ENCODE measurements around the gene CACNA1G.

The CACNA1G gene

DNA sequence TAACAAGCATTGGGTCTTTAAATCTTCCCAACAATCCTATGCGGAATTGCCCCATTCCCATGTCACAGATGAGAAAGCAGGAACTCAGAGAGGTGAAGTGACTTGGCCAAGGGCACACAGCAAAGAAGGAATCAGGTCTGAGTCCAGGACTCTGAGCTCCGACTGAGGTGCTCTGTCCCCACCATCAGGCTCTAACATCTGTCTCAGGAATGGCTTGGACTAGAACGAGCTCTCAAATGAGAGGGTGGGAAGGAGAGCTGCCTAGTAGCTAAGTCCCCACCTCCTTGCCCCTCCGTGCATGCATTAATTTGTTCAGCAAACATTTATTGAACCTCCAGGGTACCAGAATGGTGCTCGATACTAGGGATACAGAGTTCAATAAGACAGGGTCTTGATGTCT is 100.8 kb downstream of the CACNA1G start:
- Histone ChIP-seq H3K9me3 (ENCODE audit: low read length) (no peaks in the 10 kb centered on the region), H3K4me3 (ENCODE audit: low read length) (no peak overlapping the region), H3K36me3 (ENCODE audit: insufficient read depth, low read length) (no peaks in the 10 kb centered on the region), H2AFZ (ENCODE audit: low read depth, low read length) (no peak overlapping the region), H3K4me1 (ENCODE audit: insufficient read depth, low read length) (no peaks in the 10 kb centered on the region), H3K27me3 (ENCODE audit: insufficient read depth, low read length) (peaks cover 30% of the 10 kb centered on the region)

DNA sequence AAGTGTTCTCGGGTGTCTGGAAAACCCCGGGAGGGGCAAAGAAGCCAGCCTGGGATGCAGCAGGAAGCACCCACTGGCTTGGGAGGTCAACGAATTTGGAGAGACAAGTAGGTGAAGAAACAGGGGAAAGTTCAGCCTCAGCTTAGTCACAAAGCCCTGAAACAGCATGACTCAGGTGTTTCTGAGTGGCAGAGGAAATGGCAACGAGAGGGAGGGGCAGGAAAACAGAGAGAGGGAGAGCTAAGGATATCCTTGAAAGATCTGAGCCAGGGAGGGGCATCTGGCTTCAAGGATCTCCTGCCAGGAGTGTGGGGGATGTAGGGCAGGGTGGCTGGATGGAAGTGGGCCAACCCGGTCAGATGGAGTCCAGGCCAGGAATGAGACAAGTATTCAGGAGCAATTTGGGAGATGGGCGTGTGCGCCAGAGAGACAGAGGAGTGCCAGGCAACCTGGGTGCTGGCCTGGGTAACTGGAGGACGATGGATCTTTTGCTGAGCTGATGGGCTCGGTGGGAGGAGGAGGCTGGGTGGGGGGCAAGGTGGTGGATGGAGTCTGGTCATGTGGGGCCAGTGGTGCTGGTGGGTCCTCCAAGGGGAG is 101.4 kb downstream of the CACNA1G start:
- Histone ChIP-seq H3K9me3 (ENCODE audit: low read length) (no peaks in the 10 kb centered on the region), H2AFZ (ENCODE audit: low read depth, low read length) (no peak overlapping the region), H3K4me1 (ENCODE audit: insufficient read depth, low read length) (no peaks in the 10 kb centered on the region), H3K27me3 (ENCODE audit: insufficient read depth, low read length) (peaks cover 26% of the 10 kb centered on the region), H3K4me3 (ENCODE audit: low read length) (no peak overlapping the region), H3K36me3 (ENCODE audit: insufficient read depth, low read length) (no peaks in the 10 kb centered on the region)

DNA sequence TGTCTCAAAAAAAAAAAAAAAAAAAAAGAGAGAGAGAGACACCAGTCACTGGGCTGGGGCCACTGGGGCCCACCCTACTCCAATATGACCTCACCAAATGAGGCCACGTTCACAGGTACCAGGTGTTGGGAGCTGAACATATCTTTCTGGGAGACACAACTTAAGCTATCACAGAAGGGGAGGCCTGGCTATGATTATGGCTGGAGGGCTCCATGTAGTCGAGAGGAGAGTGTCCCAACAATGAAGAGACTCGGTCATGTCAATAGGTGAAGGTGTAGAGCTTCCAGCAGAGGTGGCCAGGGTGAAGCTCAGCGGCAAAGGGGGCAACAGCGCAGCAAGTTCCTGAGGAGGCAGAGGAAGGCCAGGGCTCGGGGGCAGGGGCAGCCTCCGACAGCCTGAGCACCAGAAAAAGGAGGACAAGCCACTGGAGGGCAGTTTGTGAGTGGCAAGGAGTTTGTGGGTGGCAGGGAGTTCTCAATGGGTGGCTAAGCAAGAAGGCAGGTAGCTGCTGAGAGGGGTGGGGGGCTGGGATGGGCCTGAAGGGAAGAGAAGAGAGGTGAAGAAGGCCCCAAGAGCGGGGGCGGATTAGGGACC is 102.2 kb downstream of the CACNA1G start:
- no peak overlapping the region for H2AFZ ChIP-seq (ENCODE audit: low read depth, low read length)
- no peak overlapping the region for H3K4me3 ChIP-seq (ENCODE audit: low read length)
- H3K27me3 ChIP-seq (ENCODE audit: insufficient read depth, low read length), result peaks cover 23% of the 10 kb centered on the region
- no peaks in the 10 kb centered on the region for H3K36me3 ChIP-seq (ENCODE audit: insufficient read depth, low read length)
- H3K4me1 ChIP-seq (ENCODE audit: insufficient read depth, low read length), result no peaks in the 10 kb centered on the region
- H3K9me3 ChIP-seq (ENCODE audit: low read length), result no peaks in the 10 kb centered on the region

DNA sequence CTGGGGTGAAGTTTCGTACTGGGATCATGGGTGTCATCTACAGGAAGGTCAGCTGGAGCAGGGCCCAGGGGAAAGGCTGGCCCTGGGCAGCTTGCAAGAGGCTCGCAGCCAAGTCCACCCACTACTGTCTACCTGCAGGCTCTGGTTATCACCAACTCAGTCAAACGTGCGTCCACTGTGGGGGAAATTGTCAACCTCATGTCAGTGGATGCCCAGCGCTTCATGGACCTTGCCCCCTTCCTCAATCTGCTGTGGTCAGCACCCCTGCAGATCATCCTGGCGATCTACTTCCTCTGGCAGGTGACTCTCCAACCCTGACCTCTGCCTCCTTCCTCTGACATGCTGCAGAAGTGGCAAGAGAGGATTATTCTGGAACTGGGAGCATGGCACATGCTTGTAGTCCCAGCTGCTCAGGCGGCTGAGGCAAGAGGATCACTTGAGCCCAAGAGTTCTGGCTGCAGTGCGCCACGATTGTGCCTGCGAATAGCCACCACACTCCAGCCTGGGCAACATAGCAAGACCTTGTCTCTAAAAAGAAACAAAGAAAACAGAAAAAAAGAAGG is 103.4 kb downstream of the CACNA1G start:
- H3K27me3 ChIP-seq (ENCODE audit: insufficient read depth, low read length), result peaks cover 13% of the 10 kb centered on the region
- no peaks in the 10 kb centered on the region for H3K36me3 ChIP-seq (ENCODE audit: insufficient read depth, low read length)
- H3K4me3 ChIP-seq (ENCODE audit: low read length), result no peak overlapping the region
- H3K4me1 ChIP-seq (ENCODE audit: insufficient read depth, low read length), result no peaks in the 10 kb centered on the region
- H3K9me3 ChIP-seq (ENCODE audit: low read length), result no peaks in the 10 kb centered on the region
- no peak overlapping the region for H2AFZ ChIP-seq (ENCODE audit: low read depth, low read length)

DNA sequence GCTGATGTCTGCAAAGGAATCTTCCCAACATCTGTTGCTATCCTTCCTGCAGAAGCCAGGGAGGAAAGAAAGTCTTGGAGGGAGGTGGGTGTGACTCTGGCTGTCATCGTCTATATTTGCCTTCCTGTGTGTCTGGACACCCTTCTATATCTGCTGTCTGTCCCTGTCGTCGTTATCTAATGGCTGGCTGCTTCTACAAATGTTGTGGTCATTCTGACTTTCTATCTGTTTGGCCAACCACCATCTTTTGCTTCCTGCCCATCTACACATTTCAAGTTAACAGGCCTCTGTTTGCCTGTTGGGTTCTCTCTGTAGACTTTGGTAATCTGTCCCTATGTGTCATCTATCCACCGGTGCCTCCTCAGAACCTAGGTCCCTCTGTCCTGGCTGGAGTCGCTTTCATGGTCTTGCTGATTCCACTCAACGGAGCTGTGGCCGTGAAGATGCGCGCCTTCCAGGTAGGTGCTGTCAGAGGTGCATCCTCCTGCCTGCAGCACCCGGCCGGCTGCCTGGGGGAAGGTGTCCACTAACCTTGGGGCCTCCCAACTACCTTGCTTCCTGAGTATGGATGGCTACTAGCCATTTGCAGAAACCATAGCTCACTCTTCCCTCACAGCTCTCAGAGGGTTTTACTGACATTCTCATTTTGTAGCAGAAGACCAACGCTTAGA is 104.4 kb downstream of the CACNA1G start:
- Histone ChIP-seq H3K27me3 (ENCODE audit: insufficient read depth, low read length) (peaks cover 11% of the 10 kb centered on the region), H3K36me3 (ENCODE audit: insufficient read depth, low read length) (no peaks in the 10 kb centered on the region), H3K4me3 (ENCODE audit: low read length) (no peak overlapping the region), H2AFZ (ENCODE audit: low read depth, low read length) (no peak overlapping the region), H3K9me3 (ENCODE audit: low read length) (no peaks in the 10 kb centered on the region), H3K4me1 (ENCODE audit: insufficient read depth, low read length) (no peaks in the 10 kb centered on the region)

DNA sequence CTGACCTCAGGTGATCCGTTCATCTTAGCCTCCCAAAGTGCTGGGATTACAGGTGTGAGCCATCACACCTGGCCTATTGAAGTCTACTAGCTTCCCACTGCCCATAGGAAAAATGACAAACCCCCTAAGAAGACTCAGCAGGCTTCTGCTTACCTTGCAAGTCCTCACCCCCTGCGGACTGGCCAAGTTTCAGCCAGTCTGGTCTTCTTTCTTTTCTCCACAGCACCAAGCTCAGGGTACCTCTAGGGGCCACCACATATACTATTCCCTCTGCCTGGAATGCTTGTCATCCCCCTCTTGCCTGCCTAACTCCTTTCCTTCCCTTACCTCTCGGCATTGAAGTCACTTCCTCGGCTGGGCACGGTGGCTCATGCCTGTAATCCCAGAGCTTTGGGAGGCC is 105.3 kb downstream of the CACNA1G start:
- H3K4me3 ChIP-seq (ENCODE audit: low read length), result no peak overlapping the region
- H3K9me3 ChIP-seq (ENCODE audit: low read length), result no peaks in the 10 kb centered on the region
- no peak overlapping the region for H2AFZ ChIP-seq (ENCODE audit: low read depth, low read length)
- H3K27me3 ChIP-seq (ENCODE audit: insufficient read depth, low read length), result peaks cover 10% of the 10 kb centered on the region
- H3K36me3 ChIP-seq (ENCODE audit: insufficient read depth, low read length), result no peaks in the 10 kb centered on the region
- no peaks in the 10 kb centered on the region for H3K4me1 ChIP-seq (ENCODE audit: insufficient read depth, low read length)

DNA sequence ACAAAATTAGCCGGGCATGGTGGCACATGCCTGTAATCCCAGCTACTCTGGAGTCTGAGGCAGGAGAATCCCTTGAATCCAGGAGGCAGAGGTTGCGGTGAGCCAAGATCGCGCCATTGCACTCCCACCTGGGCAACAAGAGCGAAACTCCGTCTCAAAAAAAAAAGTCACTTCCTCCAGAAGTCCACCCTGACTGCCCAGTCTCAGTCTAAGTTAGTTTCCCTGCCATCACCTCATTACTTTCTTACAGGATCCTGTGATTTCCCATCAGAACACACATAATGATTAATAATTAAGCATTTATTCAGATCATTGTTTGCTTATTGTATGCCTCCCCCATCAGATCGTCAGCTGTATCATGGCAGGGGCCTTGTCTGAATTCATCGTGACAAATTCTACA is 105.8 kb downstream of the CACNA1G start:
- H3K4me1 ChIP-seq (ENCODE audit: insufficient read depth, low read length), result no peaks in the 10 kb centered on the region
- no peaks in the 10 kb centered on the region for H3K36me3 ChIP-seq (ENCODE audit: insufficient read depth, low read length)
- no peaks in the 10 kb centered on the region for H3K9me3 ChIP-seq (ENCODE audit: low read length)
- no peak overlapping the region for H2AFZ ChIP-seq (ENCODE audit: low read depth, low read length)
- peaks cover 6% of the 10 kb centered on the region for H3K27me3 ChIP-seq (ENCODE audit: insufficient read depth, low read length)
- no peak overlapping the region for H3K4me3 ChIP-seq (ENCODE audit: low read length)

DNA sequence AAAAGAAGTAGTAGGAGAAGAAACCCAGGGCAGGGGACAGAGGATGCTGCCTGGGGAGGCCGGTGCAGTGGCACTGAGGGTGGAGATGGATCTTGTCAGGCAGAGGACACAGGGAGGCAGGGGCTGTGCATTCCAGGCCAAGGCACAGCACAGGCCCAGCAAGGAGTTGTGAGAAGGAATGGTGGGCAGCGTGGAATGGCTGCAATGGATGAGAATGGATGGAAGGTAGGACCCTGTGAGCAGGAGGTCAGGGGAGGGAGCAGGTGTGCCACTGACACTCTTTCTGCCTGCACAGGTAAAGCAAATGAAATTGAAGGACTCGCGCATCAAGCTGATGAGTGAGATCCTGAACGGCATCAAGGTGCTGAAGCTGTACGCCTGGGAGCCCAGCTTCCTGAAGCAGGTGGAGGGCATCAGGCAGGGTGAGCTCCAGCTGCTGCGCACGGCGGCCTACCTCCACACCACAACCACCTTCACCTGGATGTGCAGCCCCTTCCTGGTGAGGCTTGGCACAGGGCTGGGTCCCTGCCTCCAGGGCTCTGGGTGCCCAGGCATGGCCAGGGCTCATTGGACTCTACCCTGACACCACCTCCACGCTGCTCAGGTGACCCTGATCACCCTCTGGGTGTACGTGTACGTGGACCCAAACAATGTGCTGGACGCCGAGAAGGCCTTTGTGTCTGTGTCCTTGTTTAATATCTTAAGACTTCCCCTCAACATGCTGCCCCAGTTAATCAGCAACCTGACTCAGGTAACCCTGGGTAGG is 106.9 kb downstream of the CACNA1G start:
- no peaks in the 10 kb centered on the region for H3K4me1 ChIP-seq (ENCODE audit: insufficient read depth, low read length)

DNA sequence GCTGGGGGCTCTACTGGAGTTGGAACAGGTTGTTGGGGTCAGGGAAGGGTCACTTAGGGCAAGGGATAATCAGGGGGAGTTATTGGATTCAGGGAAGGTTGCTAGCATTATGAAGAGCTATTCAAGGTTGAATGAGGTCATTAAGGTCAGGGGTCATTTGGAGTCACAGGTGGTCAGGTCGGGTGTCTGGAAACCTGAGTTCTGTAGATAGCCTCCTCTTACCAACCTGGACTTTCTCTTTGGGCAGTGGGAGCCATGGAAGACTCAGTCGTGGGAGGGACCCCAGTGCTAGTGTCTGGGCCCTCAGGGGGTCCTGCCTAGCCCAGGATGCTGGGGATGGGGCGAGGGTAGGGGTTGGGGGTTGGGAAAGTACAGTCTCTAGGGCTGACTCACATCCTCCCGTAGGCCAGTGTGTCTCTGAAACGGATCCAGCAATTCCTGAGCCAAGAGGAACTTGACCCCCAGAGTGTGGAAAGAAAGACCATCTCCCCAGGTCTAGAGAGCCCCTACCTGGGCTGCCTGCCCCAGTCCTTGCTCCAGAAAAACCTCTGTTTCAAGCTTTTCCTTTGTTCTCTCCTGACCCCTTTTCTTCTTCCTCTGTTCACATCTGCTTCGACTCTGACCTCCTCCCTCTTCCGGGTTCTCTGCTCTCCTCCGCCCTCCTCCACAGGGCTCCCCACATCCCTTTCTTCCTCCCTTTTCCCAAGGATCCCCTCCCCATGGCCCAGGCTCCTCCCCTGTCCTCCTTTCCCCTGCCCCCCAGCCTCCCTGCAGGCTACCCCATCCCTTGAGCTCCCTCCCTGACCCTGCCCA is 107.7 kb downstream of the CACNA1G start:
- H3K9me3 ChIP-seq (ENCODE audit: low read length), result no peaks in the 10 kb centered on the region
- no peak overlapping the region for H3K4me3 ChIP-seq (ENCODE audit: low read length)
- no peak overlapping the region for H2AFZ ChIP-seq (ENCODE audit: low read depth, low read length)
- peaks cover 13% of the 10 kb centered on the region for H3K27me3 ChIP-seq (ENCODE audit: insufficient read depth, low read length)
- no peaks in the 10 kb centered on the region for H3K36me3 ChIP-seq (ENCODE audit: insufficient read depth, low read length)
- H3K4me1 ChIP-seq (ENCODE audit: insufficient read depth, low read length), result no peaks in the 10 kb centered on the region

More for the DNA sequence above, 106.9 kb downstream of the CACNA1G start:
- no peaks in the 10 kb centered on the region for H3K9me3 ChIP-seq (ENCODE audit: low read length)
- no peaks in the 10 kb centered on the region for H3K36me3 ChIP-seq (ENCODE audit: insufficient read depth, low read length)
- peaks cover 11% of the 10 kb centered on the region for H3K27me3 ChIP-seq (ENCODE audit: insufficient read depth, low read length)
- no peak overlapping the region for H2AFZ ChIP-seq (ENCODE audit: low read depth, low read length)
- H3K4me3 ChIP-seq (ENCODE audit: low read length), result no peak overlapping the region

DNA sequence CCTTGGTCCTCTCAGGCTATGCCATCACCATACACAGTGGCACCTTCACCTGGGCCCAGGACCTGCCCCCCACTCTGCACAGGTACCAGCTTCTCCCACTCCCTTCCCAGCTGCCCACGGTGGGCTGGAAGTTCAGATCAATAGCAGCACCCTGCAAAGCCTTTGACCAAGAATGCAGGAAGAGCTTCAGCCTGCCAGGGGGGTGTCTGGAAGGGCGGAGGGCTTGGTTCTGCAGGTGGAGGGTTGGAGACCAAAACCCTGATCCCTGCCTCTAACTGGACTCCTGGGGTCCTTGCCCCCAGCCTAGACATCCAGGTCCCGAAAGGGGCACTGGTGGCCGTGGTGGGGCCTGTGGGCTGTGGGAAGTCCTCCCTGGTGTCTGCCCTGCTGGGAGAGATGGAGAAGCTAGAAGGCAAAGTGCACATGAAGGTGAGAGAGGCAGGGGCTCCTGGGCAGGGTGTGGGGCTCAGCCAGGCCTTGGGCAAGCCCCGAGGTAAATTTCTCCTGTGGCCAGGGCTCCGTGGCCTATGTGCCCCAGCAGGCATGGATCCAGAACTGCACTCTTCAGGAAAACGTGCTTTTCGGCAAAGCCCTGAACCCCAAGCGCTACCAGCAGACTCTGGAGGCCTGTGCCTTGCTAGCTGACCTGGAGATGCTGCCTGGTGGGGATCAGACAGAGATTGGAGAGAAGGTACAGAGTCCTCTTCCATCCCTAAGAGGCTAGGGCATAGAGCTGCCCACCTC is 108.5 kb downstream of the CACNA1G start:
- H2AFZ ChIP-seq (ENCODE audit: low read depth, low read length), result no peak overlapping the region
- H3K27me3 ChIP-seq (ENCODE audit: insufficient read depth, low read length), result peaks cover 11% of the 10 kb centered on the region
- no peaks in the 10 kb centered on the region for H3K4me1 ChIP-seq (ENCODE audit: insufficient read depth, low read length)
- no peaks in the 10 kb centered on the region for H3K9me3 ChIP-seq (ENCODE audit: low read length)
- H3K36me3 ChIP-seq (ENCODE audit: insufficient read depth, low read length), result no peaks in the 10 kb centered on the region
- H3K4me3 ChIP-seq (ENCODE audit: low read length), result no peak overlapping the region

DNA sequence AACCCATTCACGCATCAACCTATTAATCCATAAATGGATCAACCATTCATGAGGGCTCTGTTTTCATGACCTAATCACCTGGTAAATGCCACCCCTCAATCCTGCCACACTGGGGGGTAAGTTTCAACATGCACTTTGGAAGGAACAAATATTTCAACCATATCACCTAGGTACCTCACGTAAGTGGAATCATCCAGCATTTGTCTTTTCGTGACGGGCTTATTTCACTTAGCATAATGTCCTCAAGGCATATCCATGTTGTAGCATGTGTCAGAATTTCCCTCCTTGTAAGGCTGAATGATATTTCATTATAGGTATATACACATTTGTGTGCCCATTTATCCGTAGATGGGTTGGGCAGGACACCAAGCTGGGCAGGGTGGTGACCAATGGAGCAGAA is 111.6 kb downstream of the CACNA1G start:
- Histone ChIP-seq H3K4me3 (ENCODE audit: low read length) (no peak overlapping the region), H2AFZ (ENCODE audit: low read depth, low read length) (no peak overlapping the region), H3K4me1 (ENCODE audit: insufficient read depth, low read length) (no peaks in the 10 kb centered on the region), H3K27me3 (ENCODE audit: insufficient read depth, low read length) (peaks cover 18% of the 10 kb centered on the region), H3K36me3 (ENCODE audit: insufficient read depth, low read length) (no peaks in the 10 kb centered on the region), H3K9me3 (ENCODE audit: low read length) (no peaks in the 10 kb centered on the region)

All from neuron (in vitro differentiated cells).